Activated CD4-positive, alpha-beta T cell treated with anti-CD3 and anti-CD28 coated beads, Interleukin-2, amount 50 U/mL, for 16 hours (primary cell): ENCODE measurements around the gene MARK3.
"Not testable (repeated sequence)": the region's sequence is repeated elsewhere in the genome, so short reads cannot be mapped to it uniquely, and the experiment has no call there.

ENCODE experiments used
- DNase-seq: peaks from one replicate; pipeline ENCODE4 v3.0.0-alpha.2; 2020

The MARK3 gene

DNA sequence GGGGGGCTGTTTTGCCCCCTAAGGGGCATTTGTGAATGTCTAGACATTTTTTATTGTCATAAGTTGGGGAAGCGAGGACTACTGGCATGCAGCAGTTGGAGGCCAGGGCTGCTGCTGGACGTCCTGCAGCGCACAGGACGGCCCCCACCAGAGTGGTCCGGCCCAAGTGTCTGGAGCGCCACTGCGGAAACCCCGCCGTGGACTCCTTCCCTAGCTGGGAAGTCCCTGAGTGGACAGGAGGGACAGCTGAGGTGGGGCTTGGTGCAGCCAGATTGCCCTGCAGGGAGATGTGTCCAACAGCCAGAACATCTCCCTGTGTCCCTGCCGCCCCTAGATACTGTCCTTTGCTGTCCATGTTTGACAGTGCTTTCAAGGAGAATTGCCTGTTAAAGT lies 132.0 kb downstream of the MARK3 start:
- no peak for DNase-seq

GRCh38 chr14:103517721-103518421 lies 132.7 kb downstream of the MARK3 start:
- no peak for DNase-seq

DNA sequence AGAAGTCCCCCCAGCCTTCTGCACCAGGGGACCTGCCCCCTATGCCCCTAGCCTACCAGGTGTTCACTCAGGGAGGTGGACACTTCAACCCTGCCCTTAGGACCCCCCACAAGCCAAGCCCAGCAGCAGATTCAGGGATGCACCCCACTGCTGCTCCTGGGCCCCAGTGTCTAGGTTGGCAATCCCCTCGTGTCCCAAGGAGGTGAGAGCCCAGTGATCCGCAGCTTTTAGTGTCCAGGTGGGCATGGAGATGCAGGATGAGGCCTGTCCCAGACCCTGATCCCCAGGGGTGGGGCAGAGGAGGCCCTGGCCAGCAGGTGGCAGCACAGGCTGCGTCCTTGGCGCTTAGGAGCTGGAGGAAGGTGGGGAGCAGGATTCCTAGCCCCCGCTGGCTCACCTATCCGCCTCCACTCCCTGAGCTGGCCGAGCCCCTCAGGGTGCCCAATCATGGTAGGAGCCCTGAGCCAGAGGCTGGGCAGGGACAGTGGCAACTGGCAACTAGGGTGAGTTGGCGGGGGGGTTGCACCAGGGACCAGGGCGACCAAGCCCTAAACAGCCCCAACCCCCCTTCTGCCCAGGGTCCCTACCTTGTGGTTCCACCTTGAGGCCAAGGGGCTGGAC lies 133.3 kb downstream of the MARK3 start:
- peak; percentile 35 for DNase-seq

GRCh38 chr14:103519043-103519836 lies 134.0 kb downstream of the MARK3 start:
- no peak for DNase-seq

DNA sequence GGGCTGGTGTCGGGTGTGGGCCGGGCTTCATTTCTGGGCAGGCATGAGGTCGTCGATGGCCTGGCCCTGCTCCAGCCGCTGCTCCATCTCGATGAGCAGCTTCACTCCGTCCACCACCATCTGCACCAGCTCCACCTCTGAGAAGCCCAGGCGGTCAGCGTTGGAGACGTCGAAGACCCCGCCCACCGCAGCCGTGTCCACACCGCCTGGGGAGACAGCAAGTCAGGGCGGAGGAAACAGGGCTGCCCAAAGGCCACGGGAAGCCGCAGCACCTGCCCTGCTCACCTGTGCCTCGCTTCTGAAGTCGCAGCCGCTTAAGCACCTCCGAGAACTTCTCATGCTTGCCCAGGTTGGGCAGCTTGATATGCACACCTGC lies 134.6 kb downstream of the MARK3 start:
- no peak for DNase-seq

DNA sequence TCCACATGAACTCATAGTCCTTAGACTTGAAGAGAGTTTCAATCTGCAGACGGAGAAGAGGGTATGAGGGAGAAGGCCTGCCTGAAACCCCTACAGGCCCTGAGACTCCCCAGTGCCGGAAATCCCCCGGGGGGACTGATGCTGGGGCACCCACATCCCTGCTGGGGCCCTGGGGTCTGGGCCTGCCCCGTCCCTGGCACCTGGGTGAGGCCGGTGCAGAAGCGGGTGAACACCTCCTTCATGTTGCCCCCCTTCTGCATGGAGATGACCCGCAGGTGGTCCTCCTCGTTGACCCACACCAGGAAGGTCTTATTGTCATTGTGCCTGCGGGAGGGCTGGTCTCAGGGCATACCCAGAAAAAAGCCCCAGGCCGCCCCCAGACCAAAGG lies 135.0 kb downstream of the MARK3 start:
- DNase-seq = no peak

GRCh38 chr14:103520657-103521437 lies 135.6 kb downstream of the MARK3 start:
- DNase-seq = peak; percentile 38

DNA sequence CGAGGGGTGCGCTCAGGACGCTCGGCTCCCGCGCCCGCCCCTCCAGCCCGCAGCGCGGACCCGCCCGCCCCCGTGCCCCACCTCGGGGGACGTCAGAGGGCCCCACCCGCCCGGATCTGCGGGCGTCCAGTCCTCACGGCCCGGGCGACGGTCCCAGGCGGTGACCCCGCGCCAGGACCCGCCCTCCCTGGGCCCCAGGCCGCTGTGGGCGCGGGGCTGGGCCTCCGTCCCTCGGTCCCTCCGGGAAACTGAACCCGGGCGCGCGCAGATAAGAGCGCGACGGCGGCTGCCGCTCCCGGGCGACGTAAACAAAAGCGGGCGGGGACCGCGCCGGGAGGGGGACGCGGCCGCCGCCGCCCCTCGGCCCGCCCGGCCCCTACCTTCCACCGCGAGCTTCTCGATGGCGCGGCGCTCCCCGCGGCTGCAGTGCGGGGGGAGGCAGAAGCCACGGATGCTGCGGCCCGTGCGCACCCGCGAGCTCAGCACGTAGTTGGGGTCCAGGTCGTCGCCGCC lies 136.3 kb downstream of the MARK3 start:
- no peak for DNase-seq

DNA sequence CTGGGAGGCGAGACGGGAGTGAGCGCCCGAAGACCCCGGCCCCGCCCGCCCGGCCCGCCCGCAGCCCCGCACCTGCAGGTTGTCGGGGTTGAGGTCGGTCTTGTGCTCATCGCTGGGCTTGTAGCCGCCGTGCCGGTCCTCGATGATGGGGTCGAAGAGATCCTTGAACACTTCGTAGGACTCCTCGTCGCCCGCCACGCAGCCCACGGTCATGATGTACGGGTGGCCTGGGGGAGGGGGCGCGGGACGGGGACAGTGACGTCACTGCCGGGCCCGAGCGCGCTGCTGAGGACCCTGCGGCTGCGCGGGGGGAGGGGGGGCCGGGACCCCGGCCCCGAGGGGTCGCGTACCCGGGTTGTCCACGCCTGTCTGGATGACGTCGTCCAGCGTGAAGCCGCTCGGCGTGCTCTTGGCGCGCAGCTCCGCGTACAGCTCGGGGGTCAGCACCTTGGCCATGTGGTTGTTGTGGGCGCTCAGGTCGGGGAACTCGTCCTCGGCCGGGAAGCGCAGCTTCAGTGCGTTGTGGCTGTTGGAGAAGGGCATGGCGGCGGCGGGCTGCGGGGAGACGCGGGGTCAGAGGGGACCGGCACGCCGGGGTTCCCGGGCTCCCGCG lies 136.8 kb downstream of the MARK3 start:
- DNase-seq = no peak

- no peak for DNase-seq
Measured at GRCh38 chr14:103522649-103523574, 137.7 kb downstream of the MARK3 start, which contains the start of gene CKB. Gene CKB (minus strand): TSS chr14:103522830. CDS start chr14:103522493, 337 bp downstream.

GRCh38 chr14:103523575-103523954 lies 138.3 kb downstream of the MARK3 start:
- no peak for DNase-seq

- no peak for DNase-seq
Measured at GRCh38 chr14:103524002-103524935, 139.1 kb downstream of the MARK3 start.

- not testable (repeated sequence) for DNase-seq
Measured at GRCh38 chr14:103525430-103526246, 140.4 kb downstream of the MARK3 start.

- no peak for DNase-seq
Measured at GRCh38 chr14:103526247-103526913, 141.2 kb downstream of the MARK3 start.

- DNase-seq = no peak
Measured at GRCh38 chr14:103526914-103527248, 141.7 kb downstream of the MARK3 start.

- no peak for DNase-seq
Measured at GRCh38 chr14:103527408-103528145, 142.4 kb downstream of the MARK3 start.

DNA sequence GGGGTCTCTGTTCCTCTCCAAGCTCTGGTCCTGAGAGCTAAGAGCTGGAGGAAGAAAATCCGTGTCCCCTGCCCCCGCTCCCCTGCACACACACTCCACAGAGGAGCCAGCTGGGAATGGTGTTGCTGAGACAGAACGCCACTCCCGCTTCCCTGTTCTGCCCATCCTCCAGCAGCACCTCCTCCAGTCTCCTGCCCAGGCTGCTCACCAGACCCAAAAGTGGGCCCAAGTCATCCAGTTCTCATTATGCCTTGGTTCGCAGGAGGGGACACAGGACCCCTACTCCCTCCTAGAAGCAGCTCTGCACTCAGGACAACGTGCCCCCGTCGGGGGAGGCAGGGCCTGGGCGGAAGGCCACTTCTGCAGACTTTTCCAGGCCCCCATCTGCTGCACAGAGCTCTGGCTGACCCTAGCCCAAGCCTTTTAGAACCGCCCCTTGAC lies 143.0 kb downstream of the MARK3 start:
- no peak for DNase-seq
